ENCODE measurements around the gene MLC1.

The MLC1 gene

GRCh38 chr22:50112151-50113118 lies 27.2 kb upstream of the MLC1 start:
- Mint-ChIP-seq H3K36me3 (no peaks in the 10 kb centered on the region), H3K27me3 (peaks cover 4% of the 10 kb centered on the region), H3K4me1 (peaks cover 9% of the 10 kb centered on the region), H3K4me3 (no peak overlapping the region), H3K27ac (no peak overlapping the region), H3K9me3 (no peaks in the 10 kb centered on the region)

GRCh38 chr22:50111056-50111455 lies 25.8 kb upstream of the MLC1 start:
- no peak overlapping the region for H3K27ac Mint-ChIP-seq
- no peaks in the 10 kb centered on the region for H3K9me3 Mint-ChIP-seq
- H3K4me3 Mint-ChIP-seq = no peak overlapping the region
- peaks cover 4% of the 10 kb centered on the region for H3K27me3 Mint-ChIP-seq
- H3K36me3 Mint-ChIP-seq = no peaks in the 10 kb centered on the region
- peaks cover 9% of the 10 kb centered on the region for H3K4me1 Mint-ChIP-seq

- Mint-ChIP-seq H3K36me3 (no peaks in the 10 kb centered on the region), H3K27me3 (peaks cover 1% of the 10 kb centered on the region), H3K27ac (no peak overlapping the region), H3K9me3 (no peaks in the 10 kb centered on the region), H3K4me3 (no peak overlapping the region), H3K4me1 (peaks cover 13% of the 10 kb centered on the region)
Observed at GRCh38 chr22:50107529-50107928, 22.3 kb upstream of the MLC1 start.

- no peaks in the 10 kb centered on the region for H3K36me3 Mint-ChIP-seq
- peaks cover 1% of the 10 kb centered on the region for H3K27me3 Mint-ChIP-seq
- peaks cover 8% of the 10 kb centered on the region for H3K4me1 Mint-ChIP-seq
- H3K9me3 Mint-ChIP-seq = no peaks in the 10 kb centered on the region
- peak overlapping the region; percentile 42 for H3K4me3 Mint-ChIP-seq
- no peak overlapping the region for H3K27ac Mint-ChIP-seq
Observed at GRCh38 chr22:50105208-50106100, 20.2 kb upstream of the MLC1 start.

- H3K36me3 Mint-ChIP-seq = no peaks in the 10 kb centered on the region
- H3K9me3 Mint-ChIP-seq = no peaks in the 10 kb centered on the region
- peaks cover 2% of the 10 kb centered on the region for H3K27me3 Mint-ChIP-seq
- H3K4me3 Mint-ChIP-seq = no peak overlapping the region
- peaks cover 8% of the 10 kb centered on the region for H3K4me1 Mint-ChIP-seq
- H3K27ac Mint-ChIP-seq = no peak overlapping the region
Observed at GRCh38 chr22:50104141-50104544, 18.9 kb upstream of the MLC1 start.

- peaks cover 7% of the 10 kb centered on the region for H3K27me3 Mint-ChIP-seq
- no peak overlapping the region for H3K4me3 Mint-ChIP-seq
- H3K27ac Mint-ChIP-seq = no peak overlapping the region
- H3K9me3 Mint-ChIP-seq = no peaks in the 10 kb centered on the region
- H3K36me3 Mint-ChIP-seq = no peaks in the 10 kb centered on the region
- H3K4me1 Mint-ChIP-seq = peaks cover 8% of the 10 kb centered on the region
Observed at GRCh38 chr22:50102946-50103345, 17.7 kb upstream of the MLC1 start.

DNA sequence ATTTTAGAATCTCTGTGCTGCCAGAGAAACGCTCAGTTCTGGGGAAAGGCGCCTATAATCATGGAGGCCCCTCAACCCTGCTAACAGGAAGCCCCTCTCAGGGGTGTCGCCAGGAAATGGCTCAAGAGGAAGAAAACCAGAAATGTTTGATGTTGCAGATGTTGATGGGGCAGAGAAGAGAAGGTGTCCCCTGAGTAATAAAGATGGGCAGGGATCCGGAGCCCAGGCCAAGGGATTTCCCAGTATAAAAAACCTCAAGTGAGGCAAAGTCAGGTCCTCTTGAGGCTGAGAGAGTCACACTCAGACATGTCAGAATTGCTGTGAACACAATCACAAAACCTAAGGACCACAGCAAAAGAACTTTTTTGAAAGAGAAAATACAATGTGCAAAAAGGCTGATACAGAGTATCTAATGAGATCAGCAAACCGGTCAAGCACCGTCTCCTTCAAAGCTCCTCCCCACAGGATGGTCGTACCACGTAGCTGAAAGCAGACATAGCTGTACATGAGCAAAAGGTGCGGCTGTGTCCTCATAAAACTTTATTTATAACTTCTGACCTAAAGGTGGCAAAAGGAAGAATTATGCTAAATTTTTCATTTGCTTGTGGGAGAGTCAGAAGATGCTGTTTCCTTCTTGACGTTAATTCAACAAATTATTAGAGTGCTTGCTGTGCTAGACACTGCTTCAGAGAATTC lies 16.8 kb upstream of the MLC1 start:
- no peaks in the 10 kb centered on the region for H3K9me3 Mint-ChIP-seq
- peaks cover 8% of the 10 kb centered on the region for H3K4me1 Mint-ChIP-seq
- no peaks in the 10 kb centered on the region for H3K36me3 Mint-ChIP-seq
- no peak overlapping the region for H3K4me3 Mint-ChIP-seq
- peaks cover 7% of the 10 kb centered on the region for H3K27me3 Mint-ChIP-seq
- H3K27ac Mint-ChIP-seq = no peak overlapping the region

DNA sequence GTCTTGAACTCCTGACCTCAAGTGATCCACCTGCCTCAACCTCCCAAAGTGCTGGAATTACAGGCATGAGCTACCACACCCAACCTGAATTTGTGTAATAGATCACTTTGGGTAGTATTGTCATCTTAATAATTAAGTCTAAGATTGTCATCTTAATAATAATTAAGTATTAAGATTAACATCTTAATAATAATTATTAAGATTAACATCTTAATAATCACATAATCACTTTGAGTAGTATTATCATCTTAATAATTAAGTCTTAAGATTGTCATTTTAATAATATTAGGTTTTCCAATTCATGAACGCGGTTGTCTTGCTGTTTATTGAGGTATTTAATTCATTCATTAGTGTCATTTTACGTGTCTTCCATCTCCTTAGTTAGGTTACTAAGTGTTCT lies 12.8 kb upstream of the MLC1 start:
- peaks cover 7% of the 10 kb centered on the region for H3K27me3 Mint-ChIP-seq
- H3K27ac Mint-ChIP-seq = no peak overlapping the region
- no peaks in the 10 kb centered on the region for H3K4me1 Mint-ChIP-seq
- H3K9me3 Mint-ChIP-seq = no peaks in the 10 kb centered on the region
- H3K4me3 Mint-ChIP-seq = no peak overlapping the region
- H3K36me3 Mint-ChIP-seq = no peaks in the 10 kb centered on the region

DNA sequence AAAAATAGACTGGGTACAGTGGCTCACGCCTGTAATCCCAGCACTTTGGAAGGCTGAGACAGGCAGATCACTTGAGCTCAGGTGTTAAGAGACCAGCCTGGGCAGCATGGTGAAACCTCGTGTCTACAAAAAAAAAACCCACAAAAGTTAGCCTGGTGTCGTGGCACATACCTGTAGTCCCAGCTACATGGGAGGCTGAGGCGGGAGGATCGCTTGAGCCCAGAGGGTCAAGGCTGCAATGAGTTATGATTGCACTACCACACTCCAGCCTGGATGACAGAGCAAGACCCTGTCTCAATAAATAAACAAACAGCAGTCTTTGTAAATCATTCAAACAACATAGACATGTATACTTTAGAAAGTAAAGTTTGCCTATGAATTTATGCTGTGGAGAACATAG lies 7.1 kb upstream of the MLC1 start:
- H3K36me3 Mint-ChIP-seq = no peaks in the 10 kb centered on the region
- no peaks in the 10 kb centered on the region for H3K9me3 Mint-ChIP-seq
- H3K27me3 Mint-ChIP-seq = peaks cover 3% of the 10 kb centered on the region
- no peak overlapping the region for H3K4me3 Mint-ChIP-seq
- no peaks in the 10 kb centered on the region for H3K4me1 Mint-ChIP-seq
- no peak overlapping the region for H3K27ac Mint-ChIP-seq

DNA sequence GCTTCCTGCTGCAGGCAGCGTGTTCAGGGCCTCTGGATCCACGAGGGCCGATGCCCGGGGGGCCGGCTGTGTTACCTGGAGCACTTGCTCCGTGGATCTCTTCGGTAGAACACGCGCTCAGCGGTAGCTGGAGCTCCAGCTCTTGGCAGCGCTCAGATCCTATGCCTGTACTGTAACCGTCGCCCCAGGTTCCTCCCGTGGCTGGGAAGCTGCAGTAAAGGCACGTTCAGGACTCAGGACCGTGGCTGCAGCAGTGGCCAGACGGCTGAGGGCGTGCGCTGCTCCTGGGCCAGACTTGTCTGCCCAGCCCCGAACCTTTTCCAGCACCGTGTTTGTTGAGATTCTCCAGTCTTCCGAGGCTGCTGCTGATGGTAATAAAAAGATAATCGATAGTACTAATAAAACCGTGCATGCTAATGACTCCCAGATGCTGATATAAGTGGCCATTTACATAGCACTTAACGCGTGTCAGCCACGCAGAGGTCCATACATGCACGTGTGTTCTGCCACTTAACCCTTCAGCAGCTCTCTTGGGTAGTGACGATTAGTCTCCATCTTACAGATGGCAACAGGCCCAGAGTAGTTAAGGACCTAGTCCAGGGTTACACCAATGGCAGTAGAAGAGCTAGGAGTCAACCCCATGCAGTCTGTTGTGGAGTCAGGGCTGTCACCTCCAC lies 6.0 kb upstream of the MLC1 start:
- H3K4me1 Mint-ChIP-seq = no peaks in the 10 kb centered on the region
- peaks cover 7% of the 10 kb centered on the region for H3K27me3 Mint-ChIP-seq
- no peak overlapping the region for H3K4me3 Mint-ChIP-seq
- H3K9me3 Mint-ChIP-seq = no peaks in the 10 kb centered on the region
- H3K36me3 Mint-ChIP-seq = no peaks in the 10 kb centered on the region
- no peak overlapping the region for H3K27ac Mint-ChIP-seq

- no peaks in the 10 kb centered on the region for H3K36me3 Mint-ChIP-seq
- no peaks in the 10 kb centered on the region for H3K9me3 Mint-ChIP-seq
- no peak overlapping the region for H3K4me3 Mint-ChIP-seq
- H3K27ac Mint-ChIP-seq = no peak overlapping the region
- H3K27me3 Mint-ChIP-seq = peaks cover 7% of the 10 kb centered on the region
- no peaks in the 10 kb centered on the region for H3K4me1 Mint-ChIP-seq
Observed at GRCh38 chr22:50090412-50090714, 5.1 kb upstream of the MLC1 start.

GRCh38 chr22:50089682-50090411 lies 4.6 kb upstream of the MLC1 start, which contains the start of gene MOV10L1:
MOV10L1 (plus strand) TSS chr22:50090006; CDS start chr22:50090089, 83 bp downstream.
- Mint-ChIP-seq H3K9me3 (no peaks in the 10 kb centered on the region), H3K27me3 (peaks cover 11% of the 10 kb centered on the region), H3K27ac (no peak within 1 kb of the TSS), H3K4me3 (no peak within 1 kb of the TSS), H3K4me1 (no peaks in the 10 kb centered on the region), H3K36me3 (no peaks in the 10 kb centered on the region)

DNA sequence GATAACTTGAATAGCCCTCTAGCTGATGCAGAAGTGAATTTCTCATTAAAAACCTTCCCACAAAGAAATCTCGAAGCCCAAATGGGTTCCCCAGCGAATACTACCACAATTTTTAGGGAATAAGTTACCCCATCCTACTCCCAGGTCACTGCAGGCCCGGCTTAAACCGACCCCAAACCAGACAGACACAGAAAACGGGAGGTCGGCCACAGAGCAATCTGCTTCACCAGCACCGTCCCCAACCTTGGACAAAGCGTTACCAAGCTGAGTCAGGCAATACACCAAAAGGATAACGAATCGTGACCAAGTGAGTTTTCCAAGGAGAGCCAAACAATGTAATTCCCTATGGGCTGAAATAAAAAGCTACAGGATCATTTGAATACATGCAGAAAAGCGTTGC lies 4.0 kb upstream of the MLC1 start:
- Mint-ChIP-seq H3K4me3 (no peak overlapping the region), H3K36me3 (no peaks in the 10 kb centered on the region), H3K9me3 (no peaks in the 10 kb centered on the region), H3K27ac (no peak overlapping the region), H3K4me1 (no peaks in the 10 kb centered on the region), H3K27me3 (peaks cover 13% of the 10 kb centered on the region)

- Mint-ChIP-seq H3K27me3 (peaks cover 13% of the 10 kb centered on the region), H3K4me1 (no peaks in the 10 kb centered on the region), H3K36me3 (no peaks in the 10 kb centered on the region), H3K9me3 (no peaks in the 10 kb centered on the region), H3K4me3 (no peak overlapping the region), H3K27ac (no peak overlapping the region)
Observed at GRCh38 chr22:50088096-50088495, 2.9 kb upstream of the MLC1 start.
